ENCODE data around the gene CP.

DNA sequence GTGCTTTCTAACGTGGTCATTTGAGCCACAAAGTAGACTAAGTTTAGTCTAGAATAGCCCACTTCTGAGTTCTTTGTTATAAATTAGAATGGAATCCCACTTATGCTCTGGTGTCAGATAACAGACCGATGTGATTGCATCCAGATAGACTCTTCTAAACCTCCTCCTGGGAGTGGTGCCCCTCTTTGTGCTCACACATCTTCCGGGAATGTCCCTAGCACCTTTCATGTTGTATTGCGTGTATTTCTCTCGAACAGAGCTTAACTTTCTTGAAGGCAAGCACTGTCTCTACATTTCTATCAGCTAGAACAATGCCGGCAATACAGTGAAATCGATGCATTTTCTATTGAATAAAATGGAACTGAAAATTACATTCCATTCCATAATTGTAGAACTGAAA is 23.0 kb downstream of the CP start:
- TF ChIP-seq, protein P1, sequence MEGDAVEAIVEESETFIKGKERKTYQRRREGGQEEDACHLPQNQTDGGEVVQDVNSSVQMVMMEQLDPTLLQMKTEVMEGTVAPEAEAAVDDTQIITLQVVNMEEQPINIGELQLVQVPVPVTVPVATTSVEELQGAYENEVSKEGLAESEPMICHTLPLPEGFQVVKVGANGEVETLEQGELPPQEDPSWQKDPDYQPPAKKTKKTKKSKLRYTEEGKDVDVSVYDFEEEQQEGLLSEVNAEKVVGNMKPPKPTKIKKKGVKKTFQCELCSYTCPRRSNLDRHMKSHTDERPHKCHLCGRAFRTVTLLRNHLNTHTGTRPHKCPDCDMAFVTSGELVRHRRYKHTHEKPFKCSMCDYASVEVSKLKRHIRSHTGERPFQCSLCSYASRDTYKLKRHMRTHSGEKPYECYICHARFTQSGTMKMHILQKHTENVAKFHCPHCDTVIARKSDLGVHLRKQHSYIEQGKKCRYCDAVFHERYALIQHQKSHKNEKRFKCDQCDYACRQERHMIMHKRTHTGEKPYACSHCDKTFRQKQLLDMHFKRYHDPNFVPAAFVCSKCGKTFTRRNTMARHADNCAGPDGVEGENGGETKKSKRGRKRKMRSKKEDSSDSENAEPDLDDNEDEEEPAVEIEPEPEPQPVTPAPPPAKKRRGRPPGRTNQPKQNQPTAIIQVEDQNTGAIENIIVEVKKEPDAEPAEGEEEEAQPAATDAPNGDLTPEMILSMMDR (IDR thresholded peaks at IDR 0.05): no peak
- no peak for TF ChIP-seq POLR2AphosphoS5 (IDR thresholded peaks at IDR 0.05)
- no peak for TF ChIP-seq POLR2A (IDR thresholded peaks at IDR 0.05)
